Stimulated activated effector memory CD8-positive, alpha-beta T cell treated with anti-CD3 and anti-CD28 coated beads, Interleukin-12 subunit alpha, Interleukin-12 subunit beta, amount 100 ng/mL, for 72 hours (primary cell): ENCODE data around the gene BCAR1.
"Not testable (repeated sequence)": the region's sequence is repeated elsewhere in the genome, so short reads cannot be mapped to it uniquely, and the experiment has no call there.

ENCODE experiments used
- ATAC-seq: fragments of 150-1000 bp; cut with Tn5 transposase; 2 replicates; pipeline ENCODE4 v1.10.0; 2021
- DNase-seq, 2 donors: peaks; one replicate each; pipeline ENCODE4 v3.0.0; 2021 to 2022; ENCODE audit warnings: low spot score in 2 of 2
- H3K27ac Mint-ChIP-seq: one replicate; pipeline ENCODE4 v1.8.0; 2022; ENCODE audit warnings: mild to moderate bottlenecking, mixed read lengths
- H3K36me3 Mint-ChIP-seq: one replicate; pipeline ENCODE4 v1.8.0; 2022; ENCODE audit warnings: mild to moderate bottlenecking, mixed read lengths
- H3K4me1 Mint-ChIP-seq: one replicate; pipeline ENCODE4 v1.8.0; 2022; ENCODE audit warnings: mixed read lengths
- H3K4me3 Mint-ChIP-seq: one replicate; pipeline ENCODE4 v1.8.0; 2022; ENCODE audit warnings: mild to moderate bottlenecking, mixed read lengths
- H3K9me3 Mint-ChIP-seq: one replicate; pipeline ENCODE4 v1.8.0; 2022; ENCODE audit warnings: mixed read lengths

The BCAR1 gene

GRCh38 chr16:75250089-75250808 is 1.2 kb downstream of the BCAR1 start:
- H3K36me3 Mint-ChIP-seq = no peaks in the 10 kb centered on the region
- no peak for DNase-seq

GRCh38 chr16:75249441-75249840 is 2.0 kb downstream of the BCAR1 start:
- no peak overlapping the region for H3K4me3 Mint-ChIP-seq
- H3K4me1 Mint-ChIP-seq = peaks cover 26% of the 10 kb centered on the region
- ATAC-seq = no peak
- H3K9me3 Mint-ChIP-seq = no peaks in the 10 kb centered on the region
- no peaks in the 10 kb centered on the region for H3K36me3 Mint-ChIP-seq
- H3K27ac Mint-ChIP-seq = no peak overlapping the region
- DNase-seq = no peak

More at GRCh38 chr16:75250089-75250808, 1.2 kb downstream of the BCAR1 start:
- peaks cover 26% of the 10 kb centered on the region for H3K4me1 Mint-ChIP-seq
- no peaks in the 10 kb centered on the region for H3K9me3 Mint-ChIP-seq
- no peak overlapping the region for H3K27ac Mint-ChIP-seq
- H3K4me3 Mint-ChIP-seq = no peak overlapping the region
- no peak for ATAC-seq

GRCh38 chr16:75248536-75249380 is 2.7 kb downstream of the BCAR1 start:
- Mint-ChIP-seq H3K27ac (no peak overlapping the region), H3K4me3 (no peak overlapping the region), H3K36me3 (no peaks in the 10 kb centered on the region), H3K4me1 (peaks cover 32% of the 10 kb centered on the region), H3K9me3 (no peaks in the 10 kb centered on the region)
- ATAC-seq (no peak), DNase-seq (no peak)

- ATAC-seq = no peak
- no peak for DNase-seq
- no peaks in the 10 kb centered on the region for H3K9me3 Mint-ChIP-seq
- no peaks in the 10 kb centered on the region for H3K36me3 Mint-ChIP-seq
- H3K4me3 Mint-ChIP-seq = no peak overlapping the region
- H3K4me1 Mint-ChIP-seq = peaks cover 35% of the 10 kb centered on the region
- H3K27ac Mint-ChIP-seq = no peak overlapping the region
Observed at GRCh38 chr16:75248142-75248535, 3.3 kb downstream of the BCAR1 start.

GRCh38 chr16:75247249-75247648 is 4.2 kb downstream of the BCAR1 start:
- no peak overlapping the region for H3K27ac Mint-ChIP-seq
- H3K4me3 Mint-ChIP-seq = no peak overlapping the region
- H3K9me3 Mint-ChIP-seq = no peaks in the 10 kb centered on the region
- ATAC-seq (no peak), DNase-seq (no peak)
- no peaks in the 10 kb centered on the region for H3K36me3 Mint-ChIP-seq
- H3K4me1 Mint-ChIP-seq = peaks cover 35% of the 10 kb centered on the region

- H3K9me3 Mint-ChIP-seq = no peaks in the 10 kb centered on the region
- ATAC-seq (no peak), DNase-seq (no peak)
- no peaks in the 10 kb centered on the region for H3K36me3 Mint-ChIP-seq
- H3K27ac Mint-ChIP-seq = no peak overlapping the region
- H3K4me3 Mint-ChIP-seq = no peak overlapping the region
- H3K4me1 Mint-ChIP-seq = peaks cover 29% of the 10 kb centered on the region
Observed at GRCh38 chr16:75246504-75247205, 4.8 kb downstream of the BCAR1 start.

- Mint-ChIP-seq H3K9me3 (no peaks in the 10 kb centered on the region), H3K36me3 (no peaks in the 10 kb centered on the region), H3K27ac (no peak overlapping the region), H3K4me1 (peaks cover 21% of the 10 kb centered on the region), H3K4me3 (no peak overlapping the region)
- ATAC-seq = no peak
- DNase-seq = no peak
Observed at GRCh38 chr16:75244844-75245758, 6.3 kb downstream of the BCAR1 start.

- no peaks in the 10 kb centered on the region for H3K9me3 Mint-ChIP-seq
- no peak overlapping the region for H3K27ac Mint-ChIP-seq
- peaks cover 21% of the 10 kb centered on the region for H3K4me1 Mint-ChIP-seq
- ATAC-seq (no peak), DNase-seq (no peak)
- H3K4me3 Mint-ChIP-seq = no peak overlapping the region
- no peaks in the 10 kb centered on the region for H3K36me3 Mint-ChIP-seq
Observed at GRCh38 chr16:75244225-75244809, 7.1 kb downstream of the BCAR1 start.

- Mint-ChIP-seq H3K4me3 (no peak overlapping the region), H3K4me1 (peaks cover 21% of the 10 kb centered on the region), H3K9me3 (no peaks in the 10 kb centered on the region), H3K27ac (no peak overlapping the region), H3K36me3 (no peaks in the 10 kb centered on the region)
- ATAC-seq = no peak
- no peak for DNase-seq
Observed at GRCh38 chr16:75243667-75244224, 7.7 kb downstream of the BCAR1 start.

GRCh38 chr16:75242436-75243078 is 8.9 kb downstream of the BCAR1 start:
- not testable (repeated sequence) for H3K9me3 Mint-ChIP-seq, DNase-seq, ATAC-seq, H3K36me3 Mint-ChIP-seq, H3K4me3 Mint-ChIP-seq, H3K27ac Mint-ChIP-seq, H3K4me1 Mint-ChIP-seq

GRCh38 chr16:75241955-75242354 is 9.5 kb downstream of the BCAR1 start:
- H3K4me3 Mint-ChIP-seq = no peak overlapping the region
- DNase-seq (no peak), ATAC-seq (no peak)
- peaks cover 8% of the 10 kb centered on the region for H3K4me1 Mint-ChIP-seq
- H3K9me3 Mint-ChIP-seq = no peaks in the 10 kb centered on the region
- no peak overlapping the region for H3K27ac Mint-ChIP-seq
- no peaks in the 10 kb centered on the region for H3K36me3 Mint-ChIP-seq

GRCh38 chr16:75241412-75241811 is 10.0 kb downstream of the BCAR1 start:
- peaks cover 10% of the 10 kb centered on the region for H3K4me1 Mint-ChIP-seq
- no peak overlapping the region for H3K4me3 Mint-ChIP-seq
- no peak for DNase-seq
- H3K36me3 Mint-ChIP-seq = no peaks in the 10 kb centered on the region
- no peak for ATAC-seq
- H3K9me3 Mint-ChIP-seq = no peaks in the 10 kb centered on the region
- H3K27ac Mint-ChIP-seq = no peak overlapping the region

- ATAC-seq, H3K9me3 Mint-ChIP-seq, H3K4me3 Mint-ChIP-seq, H3K27ac Mint-ChIP-seq, DNase-seq, H3K36me3 Mint-ChIP-seq: not testable (repeated sequence)
- H3K4me1 Mint-ChIP-seq = peaks cover 15% of the 10 kb centered on the region
Observed at GRCh38 chr16:75240633-75241032, 10.8 kb downstream of the BCAR1 start.
